RPMI8226 (cell line): Measurements from ENCODE around the gene LMBR1L.

Source experiments
- DNase-seq: peaks from one replicate; pipeline ENCODE4 v3.0.0-alpha.2; 2015

Gene LMBR1L

DNA sequence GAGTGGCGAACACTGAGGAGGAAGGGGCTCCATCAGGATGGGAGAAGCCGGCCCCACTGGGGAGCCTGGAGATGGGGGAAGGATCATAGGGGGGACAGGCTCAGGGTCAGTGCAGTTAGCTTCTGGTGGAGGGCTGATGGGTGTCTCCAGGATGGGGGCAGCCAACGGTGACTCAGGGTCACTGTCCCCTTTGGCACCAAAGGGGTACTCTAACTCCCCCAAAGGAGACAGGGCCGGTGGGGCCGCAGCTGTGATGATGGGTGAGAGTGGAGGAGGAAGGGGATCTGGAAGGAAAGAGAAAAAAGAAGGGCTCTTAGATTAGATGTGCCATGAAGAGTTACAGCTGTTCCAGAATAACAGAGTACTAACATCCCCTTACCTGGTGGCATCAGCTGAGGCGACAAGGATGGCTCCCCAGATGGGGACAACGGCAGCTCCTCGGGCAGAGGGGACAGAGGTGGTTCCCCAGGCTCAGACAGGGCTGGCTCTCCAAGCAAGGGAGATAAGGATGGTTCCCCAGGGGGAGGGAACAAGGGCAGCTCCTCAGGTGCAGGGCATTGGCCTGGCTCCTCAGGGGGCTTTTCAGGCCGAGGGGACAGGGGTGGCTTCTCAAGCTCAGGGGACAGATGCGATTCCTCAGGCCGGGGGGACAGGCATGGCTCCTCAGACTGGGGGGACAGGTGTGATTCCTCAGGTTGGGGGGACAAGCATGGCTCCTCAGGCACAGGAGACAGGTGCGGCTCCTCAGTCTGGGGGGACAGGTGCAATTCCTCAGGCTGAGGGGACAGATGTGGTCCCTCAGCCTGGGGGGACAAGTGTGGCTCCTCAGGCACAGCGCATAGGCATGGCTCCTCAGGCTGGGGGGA lies 59.9 kb downstream of the LMBR1L start:
- no peak for DNase-seq

DNA sequence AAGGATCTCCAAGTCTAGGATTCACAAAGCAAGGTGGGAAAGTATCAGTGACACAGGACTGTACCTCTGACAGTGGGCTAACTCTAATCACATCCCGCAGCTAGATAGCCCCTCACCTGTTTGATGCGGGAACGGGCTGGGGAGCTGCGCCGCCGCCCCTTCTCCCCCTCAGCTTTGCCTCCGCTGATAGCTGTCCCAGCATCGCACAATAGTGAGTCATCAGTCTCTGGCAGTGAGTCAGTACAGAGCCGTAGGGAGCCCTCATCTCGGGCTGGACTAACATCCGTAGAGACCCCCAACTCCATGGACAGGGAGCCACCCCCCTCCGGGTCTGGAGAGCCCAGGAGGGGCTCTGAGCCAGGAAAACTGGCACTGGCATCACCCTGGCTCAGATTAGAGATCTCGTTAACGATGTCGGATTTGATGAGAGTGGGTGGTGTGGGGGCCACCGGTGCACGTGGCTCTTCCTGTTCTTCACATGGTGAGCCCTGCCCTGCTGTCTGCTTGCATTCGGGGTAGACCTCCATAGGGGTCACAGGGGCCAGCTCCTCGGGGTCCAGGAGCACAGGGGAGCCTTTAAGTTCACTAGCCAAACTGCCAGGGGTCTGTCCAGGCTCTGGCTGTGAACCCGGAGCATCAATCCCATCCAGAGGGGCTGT lies 61.0 kb downstream of the LMBR1L start:
- DNase-seq: no peak

DNA sequence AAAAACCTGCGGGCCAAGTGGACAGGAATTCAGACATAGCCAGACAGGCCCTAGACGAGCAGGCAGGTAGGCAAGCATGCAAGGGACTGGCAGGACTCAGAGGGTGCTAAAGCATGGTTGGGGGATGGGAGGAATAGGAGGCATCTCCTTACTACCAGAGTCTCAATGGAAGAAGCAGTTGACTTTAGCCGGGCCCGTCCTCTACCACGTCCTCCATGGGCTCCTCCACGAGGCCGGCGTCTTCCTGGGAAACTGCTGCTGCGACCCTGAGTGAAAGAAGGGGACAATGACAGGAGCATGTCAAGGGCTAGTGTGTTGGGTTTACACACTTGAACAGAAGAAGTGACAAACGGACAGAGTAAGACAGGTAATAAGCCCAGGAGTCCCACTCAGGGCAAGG lies 61.7 kb downstream of the LMBR1L start:
- no peak for DNase-seq
